ENCODE data around the gene RAB43.
"Not testable (repeated sequence)": the region's sequence is repeated elsewhere in the genome, so short reads cannot be mapped to it uniquely, and the experiment has no call there.

Gene RAB43

GRCh38 chr3:129121792-129122411, at the start of gene RAB43:
Gene RAB43 (minus strand): TSS chr3:129121804. CDS start chr3:129121489, 315 bp downstream.
- peak; percentile 73 for DNase-seq

GRCh38 chr3:129166579-129167332, 45.2 kb upstream of the RAB43 start:
- DNase-seq, result no peak

GRCh38 chr3:129165594-129165993, 44.0 kb upstream of the RAB43 start:
- DNase-seq, result not testable (repeated sequence)

GRCh38 chr3:129164500-129164899, 42.9 kb upstream of the RAB43 start:
- DNase-seq, result no peak

GRCh38 chr3:129162729-129163579, 41.4 kb upstream of the RAB43 start:
- DNase-seq, result no peak

GRCh38 chr3:129161860-129162271, 40.3 kb upstream of the RAB43 start:
- DNase-seq, result no peak

GRCh38 chr3:129160891-129161859, 39.6 kb upstream of the RAB43 start, which contains the start of gene ISY1:
Gene ISY1 (minus strand): TSS chr3:129161063. CDS start chr3:129160975, 88 bp downstream.
- DNase-seq, result peak; percentile 90

- no peak for DNase-seq
These were observed 23.2 kb upstream of the RAB43 start for GRCh38 chr3:129144786-129145185.

GRCh38 chr3:129141011-129141410, 19.4 kb upstream of the RAB43 start:
- not testable (repeated sequence) for DNase-seq

GRCh38 chr3:129139911-129140310, 18.3 kb upstream of the RAB43 start:
- DNase-seq, result no peak

- not testable (repeated sequence) for DNase-seq
These were observed 14.7 kb upstream of the RAB43 start for GRCh38 chr3:129136275-129136674.

- DNase-seq, result no peak
These were observed 10.7 kb upstream of the RAB43 start for GRCh38 chr3:129132097-129132866.

- no peak for DNase-seq
These were observed 10.0 kb upstream of the RAB43 start for GRCh38 chr3:129131465-129132088.

GRCh38 chr3:129130291-129130813, 8.7 kb upstream of the RAB43 start:
- DNase-seq, result no peak

- DNase-seq, result no peak
These were observed 7.0 kb upstream of the RAB43 start for GRCh38 chr3:129128357-129129155.

- no peak for DNase-seq
These were observed 5.2 kb upstream of the RAB43 start for GRCh38 chr3:129126726-129127280.

GRCh38 chr3:129123314-129124060, 1.9 kb upstream of the RAB43 start:
- DNase-seq, result no peak

GRCh38 chr3:129122412-129123011, 908 bp upstream of the RAB43 start:
- no peak for DNase-seq
